ENCODE measurements around the gene HOXB5.

DNA sequence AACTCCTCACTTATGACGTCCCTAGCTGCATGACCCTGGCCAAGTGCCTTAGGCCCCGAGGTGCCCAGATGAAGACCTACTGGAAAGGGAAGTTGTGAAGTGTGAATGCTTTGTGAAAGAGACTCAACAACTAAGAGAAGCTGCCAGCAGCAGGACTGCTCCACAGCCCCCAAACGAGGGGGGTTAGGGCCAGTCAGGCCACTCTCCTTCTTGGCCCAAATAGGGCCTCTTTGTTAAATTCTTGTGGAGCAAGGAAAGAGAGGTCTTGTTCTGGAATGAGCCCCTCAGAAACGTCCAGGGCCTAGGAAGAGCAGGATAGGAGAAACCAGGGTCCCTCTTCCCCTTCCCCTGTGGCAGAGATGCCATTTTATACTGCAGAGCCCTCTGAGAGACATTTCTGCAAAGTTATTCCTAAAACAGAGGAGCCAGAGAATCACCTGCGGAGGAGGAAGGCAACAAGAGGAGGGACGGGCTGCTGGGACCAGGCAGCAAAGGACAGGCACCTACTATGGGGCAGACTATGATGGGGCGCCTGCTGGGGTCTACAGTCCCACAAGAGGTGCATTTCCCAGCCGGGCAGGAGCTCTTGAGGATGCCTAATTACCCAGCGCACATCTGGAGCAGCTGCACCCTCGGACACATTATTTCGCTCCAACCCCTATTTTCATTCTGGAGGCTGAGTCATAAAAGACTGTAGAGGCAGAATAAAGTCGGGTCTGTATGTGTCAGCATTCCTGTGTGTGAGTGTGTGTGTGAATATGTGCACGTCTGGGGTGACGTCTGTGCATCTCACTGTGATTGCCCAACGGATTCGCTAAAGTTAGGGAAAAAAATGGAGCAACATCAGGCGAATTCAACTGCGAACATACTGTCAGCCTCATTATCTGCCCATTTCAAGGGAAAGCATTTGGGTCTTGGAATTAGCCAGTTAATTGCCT is 44.0 kb upstream of the HOXB5 start:
- no peak for TF ChIP-seq CTCF (IDR thresholded peaks at IDR 0.05)
- no peak for TF ChIP-seq EZH2 (IDR thresholded peaks at IDR 0.05)
- TF ChIP-seq EZH2phosphoT487 (IDR thresholded peaks at IDR 0.05): no peak
